ENCODE data around the gene DMAC1.

The DMAC1 gene

DNA sequence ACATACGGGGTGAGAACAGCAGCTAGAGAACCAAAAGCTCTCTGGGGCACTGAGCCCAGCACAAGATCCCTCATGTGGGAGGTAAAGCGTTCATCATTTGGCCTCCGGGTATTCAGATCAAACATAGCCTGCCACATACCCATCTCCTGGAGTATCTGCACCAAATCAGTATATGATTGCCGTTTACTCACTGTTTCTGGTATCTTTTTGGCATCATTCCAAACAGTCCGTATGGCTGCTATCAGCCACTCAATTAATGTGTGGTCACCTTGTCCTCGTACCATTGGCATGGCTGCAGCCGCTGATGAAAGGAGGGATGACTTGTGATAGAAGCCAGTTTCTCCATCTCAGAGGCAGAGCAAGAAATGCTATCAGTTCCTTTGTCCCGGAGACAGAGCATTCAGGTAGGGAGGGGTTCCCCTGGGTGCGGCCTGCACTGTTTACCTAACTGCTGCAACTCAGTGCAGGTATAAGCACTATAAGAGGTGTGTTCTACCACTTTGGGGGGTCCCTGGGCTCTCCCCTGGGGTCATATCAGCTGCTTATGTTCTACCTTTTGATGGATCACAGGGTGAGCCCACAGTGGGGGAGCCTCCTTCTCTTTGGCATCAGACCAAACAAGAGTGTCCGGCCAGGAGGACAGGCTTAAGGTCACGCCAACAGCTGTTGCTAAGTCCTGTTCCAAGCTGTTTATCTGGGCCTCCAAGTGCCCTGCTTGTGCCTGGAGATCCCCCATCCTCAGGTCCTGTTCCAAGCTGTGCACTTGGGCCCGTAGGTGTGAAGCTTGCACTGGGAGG lies 9.4 kb downstream of the DMAC1 start:
- DNase-seq (ENCODE audit: low spot score): no peak
- in situ Hi-C loops (cut with MboI; ENCODE audit: low pct_unique_long_range_greater_than_20kb, low sequenced_read_pairs, unreplicated experiment): no loop called here
- TF ChIP-seq CTCF (IDR thresholded peaks at IDR 0.05; ENCODE audit: extremely low read depth, insufficient read depth, missing control alignments): no peak

GRCh38 chr9:7788772-7789171 lies 10.8 kb downstream of the DMAC1 start:
- TF ChIP-seq CTCF (IDR thresholded peaks at IDR 0.05; ENCODE audit: extremely low read depth, insufficient read depth, missing control alignments): no peak
- DNase-seq (ENCODE audit: low spot score): no peak
- in situ Hi-C loops (cut with MboI; ENCODE audit: low pct_unique_long_range_greater_than_20kb, low sequenced_read_pairs, unreplicated experiment): no loop called here

- no peak for TF ChIP-seq CTCF (IDR thresholded peaks at IDR 0.05; ENCODE audit: extremely low read depth, insufficient read depth, missing control alignments)
- no peak for DNase-seq (ENCODE audit: low spot score)
- in situ Hi-C loops (cut with MboI; ENCODE audit: low pct_unique_long_range_greater_than_20kb, low sequenced_read_pairs, unreplicated experiment): no loop called here
These were observed 13.8 kb downstream of the DMAC1 start for GRCh38 chr9:7785813-7786212.

- no peak for TF ChIP-seq CTCF (IDR thresholded peaks at IDR 0.05; ENCODE audit: extremely low read depth, insufficient read depth, missing control alignments)
- no peak for DNase-seq (ENCODE audit: low spot score)
- in situ Hi-C loops (cut with MboI; ENCODE audit: low pct_unique_long_range_greater_than_20kb, low sequenced_read_pairs, unreplicated experiment): no loop called here
These were observed 15.1 kb downstream of the DMAC1 start for GRCh38 chr9:7784472-7784871.

DNA sequence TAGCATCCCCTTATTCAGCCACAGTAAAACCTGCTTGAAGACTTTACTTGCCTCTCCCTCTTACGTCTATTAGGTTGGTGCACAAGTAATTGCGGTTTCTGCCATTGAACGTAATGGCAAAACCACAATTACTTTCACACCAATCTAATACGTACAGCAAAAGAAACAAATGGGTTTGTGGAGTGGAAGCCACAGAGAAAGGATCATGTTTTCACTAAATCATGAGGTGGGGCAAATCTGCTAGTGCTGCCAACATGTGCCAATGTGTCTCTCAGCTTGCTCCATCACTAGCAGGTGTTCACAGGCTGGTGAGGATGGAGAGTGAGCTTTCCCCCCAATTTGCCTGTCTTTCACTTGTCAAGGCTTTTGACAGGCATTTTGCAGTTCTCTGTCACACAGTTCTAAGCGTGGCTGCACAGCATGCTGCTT lies 15.9 kb downstream of the DMAC1 start:
- no peak for TF ChIP-seq CTCF (IDR thresholded peaks at IDR 0.05; ENCODE audit: extremely low read depth, insufficient read depth, missing control alignments)
- no peak for DNase-seq (ENCODE audit: low spot score)
- in situ Hi-C loops (cut with MboI; ENCODE audit: low pct_unique_long_range_greater_than_20kb, low sequenced_read_pairs, unreplicated experiment): no loop called here

DNA sequence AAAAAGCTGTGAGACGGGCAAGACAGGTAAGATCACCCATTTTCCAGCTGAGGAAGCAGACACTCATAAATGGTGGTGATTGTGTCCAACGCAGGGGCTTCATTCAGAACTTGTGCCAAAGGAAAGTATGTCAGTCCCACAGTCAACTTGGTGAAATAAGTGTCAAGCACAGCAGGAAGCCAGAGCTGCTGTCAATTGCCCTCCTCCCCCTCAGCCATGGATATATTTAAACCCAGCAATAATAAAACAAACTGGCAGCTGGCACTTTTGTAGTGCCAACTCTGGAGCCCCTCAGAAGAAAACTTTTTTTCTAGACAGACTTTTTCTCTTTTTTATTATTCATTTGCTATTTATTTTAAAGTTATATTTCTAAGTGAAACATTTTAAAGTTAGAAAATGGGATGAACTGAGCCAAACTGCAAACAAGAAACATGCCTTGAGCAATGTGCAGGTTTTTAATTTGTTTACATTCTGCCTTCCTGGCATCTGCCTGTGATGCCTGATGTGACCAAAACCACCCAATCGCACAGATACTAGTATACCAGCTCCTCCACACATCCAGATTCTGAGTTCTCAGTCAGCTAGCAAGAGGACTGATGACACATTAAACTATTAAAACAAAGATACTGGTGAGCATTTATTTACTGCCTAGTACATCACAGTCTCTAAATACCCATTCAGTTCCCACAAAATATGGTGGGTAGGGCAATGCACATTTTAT lies 17.0 kb downstream of the DMAC1 start:
- in situ Hi-C loops (cut with MboI; ENCODE audit: low pct_unique_long_range_greater_than_20kb, low sequenced_read_pairs, unreplicated experiment): no loop called here
- no peak for TF ChIP-seq CTCF (IDR thresholded peaks at IDR 0.05; ENCODE audit: extremely low read depth, insufficient read depth, missing control alignments)
- no peak for DNase-seq (ENCODE audit: low spot score)

Data from GM13977 (cell line).